ENCODE results near the gene CCNH. TPM values are rescaled to one million over a fixed set of nuclear protein-coding genes. Genes with fewer than 3 reads are reported as not detected.

Gene CCNH
- total and polyA plus RNA-seq, 9 of the 15 experiments (the other 6 are each of a cell fraction or from before 2014, with no cell fraction given) = 100 to 213 (median 150) TPM

DNA sequence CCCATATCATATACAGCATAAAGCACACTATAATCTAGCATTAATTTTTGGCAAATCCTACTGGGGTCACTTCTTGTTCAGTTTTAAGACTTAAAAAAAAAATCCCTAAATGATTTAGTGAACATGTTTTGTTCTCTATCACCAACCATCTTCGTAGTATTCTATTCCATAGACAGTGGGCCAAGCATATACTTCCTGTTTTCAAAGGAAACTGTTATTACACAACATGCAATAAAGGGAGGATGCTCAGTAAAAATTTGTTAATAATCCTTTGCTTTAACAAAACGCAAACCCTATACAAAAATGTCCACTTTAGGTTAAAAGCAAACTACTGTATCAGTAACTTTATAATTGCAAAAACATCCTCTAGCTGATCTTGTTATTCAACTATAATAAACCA lies 13.0 kb downstream of the CCNH start:
- in situ Hi-C loops (cut with MboI) = no loop called here
- no peak overlapping the region for H3K9ac ChIP-seq (ENCODE audit: insufficient read depth in 1 of 2, low read depth in 2 of 2, low read length in 2 of 2)
- no peak overlapping the region for H3K4me2 ChIP-seq (ENCODE audit: insufficient read depth, low read length)
- intact Hi-C loops (cut with micrococcal nuclease) = loop anchor here (10.0 kb wide), 1 partner anchor 135 kb away; the partner anchor contains the start of gene RASA1
- no peaks in the 10 kb centered on the region for H4K20me1 ChIP-seq (replicated peaks; ENCODE audit: control insufficient read depth, insufficient read depth, low read length)
- H3K79me2 ChIP-seq (ENCODE audit: control insufficient read depth, insufficient read depth, low read length) = peaks cover 36% of the 10 kb centered on the region; the same call in 2 of the 3 replicates
- ChIA-PET CTCF (ENCODE audit: low intra/inter-chr PET ratio) (no interaction called here), POLR2A (interaction anchor here (0.6 to 1.5 kb wide), 5 partner anchors 10 to 16 kb away, joined by 3 to 5 read pairs (median 3); partner anchors contain the start of gene CCNH)
- BruUV-seq (replicated peaks) = no TSS peak
- no peak for ATAC-seq
- no peaks in the 10 kb centered on the region for H3K27me3 ChIP-seq (ENCODE audit: control insufficient read depth in 2 of 2, insufficient read depth in 2 of 2, low read length in 2 of 2)
- no peak overlapping the region for H3K27ac ChIP-seq (ENCODE audit: extremely low read depth, low read depth, low read length)
- no peak for DNase-seq (ENCODE audit: extremely low read depth in 1 of 4, low spot score in 3 of 4)
- no peak overlapping the region for H2AFZ ChIP-seq (ENCODE audit: low read depth, low read length)
- 95% methylated on average over 2 of the region's 2 CpGs for WGBS (ENCODE audit: insufficient coverage, low coverage, missing lambda C conversion rate)
- peaks cover 98% of the 10 kb centered on the region for H3K36me3 ChIP-seq (ENCODE audit: control insufficient read depth, insufficient read depth, low read length)
- H3K4me3 ChIP-seq = no peak overlapping the region
- H3K9me1 ChIP-seq (ENCODE audit: control insufficient read depth, insufficient read depth, low read length) = no peaks in the 10 kb centered on the region
- peaks cover 0 to 2% of the 10 kb centered on the region in 2 experiments; a peak in 2 of 5 replicates for H3K4me1 ChIP-seq (replicated peaks in 1 of 2; ENCODE audit: control insufficient read depth in 2 of 2, insufficient read depth in 2 of 2, low read length in 2 of 2)
- TF ChIP-seq BRD4 (IDR thresholded peaks at IDR 0.05) = no peak
- TF ChIP-seq TAF1 (IDR thresholded peaks at IDR 0.05; ENCODE audit: control insufficient read depth, extremely low read depth, insufficient read depth, low read length, severe bottlenecking) = no peak
- no peak for TF ChIP-seq PRPF4 (IDR thresholded peaks at IDR 0.05; ENCODE audit: insufficient read depth, low read depth, low read length, poor library complexity, severe bottlenecking)
- no peak for TF ChIP-seq RHOXF2B (CRISPR knock-in tag; conservative IDR thresholded peaks at IDR 0.05)
- no peak for TF ChIP-seq HDAC1 (IDR thresholded peaks at IDR 0.05)
- no peak for TF ChIP-seq ZBTB17 (CRISPR knock-in tag; IDR thresholded peaks at IDR 0.05)
- no peak for TF ChIP-seq GATAD2A (IDR thresholded peaks at IDR 0.05)
- TF ChIP-seq ZNF583 (CRISPR knock-in tag; IDR thresholded peaks at IDR 0.05) = no peak
- H3K9me3 ChIP-seq (replicated peaks; ENCODE audit: control insufficient read depth, insufficient read depth, low read depth, low read length) = no peaks in the 10 kb centered on the region
- no peak for FAIRE-seq

All from K562 (cell line).